HepG2 (cell line): ENCODE results near the gene MRFAP1. TPM values are rescaled to one million over a fixed set of nuclear protein-coding genes. Genes with fewer than 3 reads are reported as not detected.

Experiments used
- ADNP ChIP-seq: sonication (generic); formaldehyde crosslinking; IDR thresholded peaks from 2 replicates; pipeline ENCODE4 v1.4.0; 2020; ENCODE audit warnings: missing genetic modification reagents
- AHR ChIP-seq: IDR thresholded peaks from 2 replicates; pipeline ENCODE4 v1.6.1; 2018; ENCODE audit warnings: missing genetic modification reagents, missing compliant biosample characterization
- CHCHD3 ChIP-seq: sonication (generic); formaldehyde crosslinking; IDR thresholded peaks from 2 replicates; pipeline ENCODE4 v1.8.0; 2022; ENCODE audit warnings: mild to moderate bottlenecking, missing genetic modification reagents, moderate library complexity
- CTCF ChIP-seq: sonication (generic); formaldehyde crosslinking; IDR thresholded peaks from 2 replicates; pipeline ENCODE4 v1.5.0; 2020; ENCODE audit warnings: mild to moderate bottlenecking, missing genetic modification reagents, moderate library complexity
- FOXP1 ChIP-seq, 2 experiments: fragments of 450-650 bp in 1 of 2; IDR thresholded peaks; 2 replicates each; pipeline ENCODE4 v1.6.1; 2017 to 2018; ENCODE audit warnings: antibody characterized with exemption in 1 of 2
- HMGXB3 ChIP-seq: sonication (generic); formaldehyde crosslinking; IDR thresholded peaks from 2 replicates; pipeline ENCODE4 v1.4.0; 2020; ENCODE audit warnings: missing genetic modification reagents, borderline replicate concordance
- KDM2A ChIP-seq: sonication (generic); formaldehyde crosslinking; IDR thresholded peaks from 2 replicates; pipeline ENCODE4 v1.4.0; 2020; ENCODE audit warnings: low read depth, missing genetic modification reagents, borderline replicate concordance
- POLR2G ChIP-seq: fragments of 200-400 bp; formaldehyde crosslinking; IDR thresholded peaks from 2 replicates; pipeline ENCODE4 v1.6.1; 2018; ENCODE audit warnings: mild to moderate bottlenecking, low read depth, low read length, moderate library complexity
- RCOR2 ChIP-seq: IDR thresholded peaks from 2 replicates; pipeline ENCODE4 v1.6.1; 2016; ENCODE audit warnings: missing biosample characterization, missing genetic modification reagents
- ZNF121 ChIP-seq: sonication (generic); formaldehyde crosslinking; IDR thresholded peaks from 2 replicates; pipeline ENCODE4 v1.5.0; 2020; ENCODE audit warnings: mild to moderate bottlenecking, missing genetic modification reagents
- polyA plus RNA-seq, 8 experiments: library from polyadenylated mRNA; depleted of rRNA in 3 of 8; stranded (reverse) in 7 of 8; unstranded in 1 of 8; fragments of >200 nt; fragmentation: Illumina TruSeq in 4 of 8; extraction: Trizol in 4 of 8; gene quantifications; 2 replicates each; pipeline versions ENCODE4 v1.2.1 to v1.2.3, GENCODE V29; 2011 to 2016; ENCODE audit warnings: low read depth in 4 of 8, missing spikeins in 1 of 8, mixed read lengths in 1 of 8; ENCODE audit not compliant: insufficient read depth in 1 of 8
- total RNA-seq, 5 experiments: library from RNA; depleted of rRNA; stranded (reverse); fragments of >200 nt; fragmentation: Illumina TruSeq; extraction: Trizol; gene quantifications; 2 replicates each; pipeline ENCODE4 v1.2.3, GENCODE V29; 2016; ENCODE audit warnings: low read depth in 1 of 5

The MRFAP1 gene
- total and polyA plus RNA-seq, 2 of the 13 experiments (the other 11 are each of a cell fraction or from before 2014, with no cell fraction given): 112 to 158 TPM

- TF ChIP-seq CHCHD3 (CRISPR knock-in tag) (no peak), CTCF (CRISPR knock-in tag) (peak; percentile 75), RCOR2 (no peak), ADNP (no peak), POLR2G (0 out of 2 replicates have a peak, but pooled peaks have one; percentile 41), HMGXB3 (CRISPR knock-in tag) (no peak), KDM2A (CRISPR knock-in tag) (0 out of 2 replicates have a peak, but pooled peaks have one; percentile 13), ZNF121 (CRISPR knock-in tag) (no peak), AHR (0 out of 2 replicates have a peak, but pooled peaks have one; percentile 24), FOXP1 (IDR thresholded peaks at IDR 0.05) (no peak), FOXP1 (CRISPR knock-in tag; IDR thresholded peaks at IDR 0.05) (no peak)
Observed at GRCh38 chr4:6681191-6681590, 40.7 kb downstream of the MRFAP1 start (continued).
